CD4-positive, alpha-beta T cell (primary cell): ENCODE results near the gene CYB5D1. TPM values are rescaled to one million over a fixed set of nuclear protein-coding genes. Genes with fewer than 3 reads are reported as not detected.

Source experiments
- ATAC-seq: fragments of 200-7000 bp; cut with Tn5 transposase; one replicate; pipeline ENCODE4 v1.10.0; 2022; ENCODE audit warnings: mild to moderate bottlenecking; ENCODE audit not compliant: poor library complexity
- CTCF ChIA-PET: fragments of 350-600 bp; sonication (Branson Sonifier 250); formaldehyde crosslinking; loops from one replicate; lab custom pipeline; 2021; ENCODE audit warnings: antibody characterized with exemption, inconsistent platforms; lab: Charles Lee
- POLR2A ChIA-PET: fragments of 350-600 bp; sonication (Branson Sonifier 250); formaldehyde crosslinking; loops from one replicate; lab custom pipeline; 2021; ENCODE audit warnings: antibody characterized with exemption, inconsistent platforms; lab: Charles Lee
- DNase-seq, 14 experiments: peaks; one replicate each; pipeline ENCODE4 v3.0.0-alpha.2; 2013 to 2020; ENCODE audit warnings: mixed read lengths in 2 of 14
- H3K27ac ChIP-seq, 2 donors: one replicate each; pipeline versions ENCODE4 v1.5.1 to v1.7.0; 2013; ENCODE audit warnings: low read length in 2 of 2, low read depth in 1 of 2, mild to moderate bottlenecking in 1 of 2
- H3K27me3 ChIP-seq, 2 experiments: 1 replicate in 1 of 2; 2 replicates in 1 of 2; pipeline versions ENCODE4 v1.6.1 to v1.7.0; 2013; ENCODE audit warnings: low read length in 2 of 2, control low read depth in 1 of 2, mild to moderate bottlenecking in 1 of 2, moderate library complexity in 1 of 2; ENCODE audit not compliant: insufficient read depth in 2 of 2, control insufficient read depth in 1 of 2
- H3K36me3 ChIP-seq: one replicate; pipeline ENCODE4 v1.6.1; 2013; ENCODE audit warnings: low read length, control low read depth; ENCODE audit not compliant: insufficient read depth
- H3K4me1 ChIP-seq: one replicate; pipeline ENCODE4 v1.6.1; 2013; ENCODE audit warnings: low read length, control low read depth; ENCODE audit not compliant: insufficient read depth
- H3K4me3 ChIP-seq: one replicate; pipeline ENCODE4 v1.5.1; 2013; ENCODE audit warnings: mild to moderate bottlenecking, low read length, moderate library complexity
- H3K9me3 ChIP-seq, 2 experiments: 1 replicate in 1 of 2; 2 replicates in 1 of 2; pipeline versions ENCODE4 v1.6.1 to v1.7.0; 2013; ENCODE audit warnings: low read length in 2 of 2, mild to moderate bottlenecking in 2 of 2, control low read depth in 1 of 2, moderate library complexity in 1 of 2; ENCODE audit not compliant: control insufficient read depth in 1 of 2, insufficient read depth in 1 of 2
- H3K27ac Mint-ChIP-seq: one replicate; pipeline ENCODE4 v1.8.0; 2020; ENCODE audit warnings: mixed read lengths
- H3K27me3 Mint-ChIP-seq: one replicate; pipeline ENCODE4 v1.8.0; 2021; ENCODE audit warnings: mixed read lengths
- H3K36me3 Mint-ChIP-seq: one replicate; pipeline ENCODE4 v1.8.0; 2021; ENCODE audit warnings: low read depth, mixed read lengths
- H3K4me1 Mint-ChIP-seq: one replicate; pipeline ENCODE4 v1.8.0; 2021; ENCODE audit warnings: low read depth, mixed read lengths
- H3K4me3 Mint-ChIP-seq: one replicate; pipeline ENCODE4 v1.8.0; 2020; ENCODE audit warnings: mild to moderate bottlenecking, mixed read lengths
- H3K9me3 Mint-ChIP-seq: one replicate; pipeline ENCODE4 v1.8.0; 2020; ENCODE audit warnings: mixed read lengths
- intact Hi-C, 2 experiments: fragments of 100-400 bp; cut with DNase I in 1 of 2; cut with micrococcal nuclease in 1 of 2; formaldehyde crosslinking; loops; one replicate each; pipeline versions ENCODE4 v1.15.1 to v1.9.0; 2023 to 2025; cut with DNase I, micrococcal nuclease
- total RNA-seq, 174 experiments: library from RNA in 2 of 174; stranded (reverse) in 2 of 174; gene quantifications; one replicate each; pipeline ENCODE4 v1.2.3 and lab custom pipeline; 2021 to 2026
- TF ChIP-seq, protein P1 (sequence below): fragments of 200-600 bp; IDR thresholded peaks from one replicate; pipeline ENCODE4 v1.8.0; 2022; ENCODE audit warnings: antibody characterized with exemption, mild to moderate bottlenecking

CYB5D1 gene
- total RNA-seq, 2 experiments from 2014 or later: 8.7 TPM

DNA sequence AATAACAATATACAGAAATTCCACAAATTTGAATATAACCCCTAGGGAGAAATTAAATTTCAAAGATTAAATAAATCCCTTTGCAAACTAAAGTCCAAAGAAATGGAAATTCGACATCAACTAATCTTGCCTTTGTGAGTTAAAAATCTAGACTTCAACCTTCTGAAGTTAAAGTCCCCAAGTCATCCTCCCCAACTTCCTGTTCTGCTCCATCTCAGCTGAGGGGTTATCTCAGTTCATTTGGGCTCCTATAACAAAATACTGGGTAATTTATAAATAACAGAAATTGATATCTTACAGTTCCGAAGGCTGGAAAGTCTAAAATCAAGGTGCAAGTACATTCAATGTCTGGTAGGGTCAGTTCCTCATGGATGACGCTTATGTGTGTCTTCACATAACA is 46.6 kb upstream of the CYB5D1 start:
- Histone ChIP-seq H3K4me3 (no peak overlapping the region), H3K27me3 (no peaks in the 10 kb centered on the region), H3K9me3 (no peaks in the 10 kb centered on the region), H3K4me1 (no peaks in the 10 kb centered on the region), H3K36me3 (no peaks in the 10 kb centered on the region), H3K27ac (no peak overlapping the region)
- ATAC-seq (no peak), DNase-seq (no peak)
- H3K4me3 Mint-ChIP-seq: no peak overlapping the region
- peaks cover 11% of the 10 kb centered on the region for H3K27me3 Mint-ChIP-seq
- H3K4me1 Mint-ChIP-seq: peaks cover 10% of the 10 kb centered on the region
- ChIA-PET POLR2A (no interaction called here), CTCF (no interaction called here)
- TF ChIP-seq, protein P1, sequence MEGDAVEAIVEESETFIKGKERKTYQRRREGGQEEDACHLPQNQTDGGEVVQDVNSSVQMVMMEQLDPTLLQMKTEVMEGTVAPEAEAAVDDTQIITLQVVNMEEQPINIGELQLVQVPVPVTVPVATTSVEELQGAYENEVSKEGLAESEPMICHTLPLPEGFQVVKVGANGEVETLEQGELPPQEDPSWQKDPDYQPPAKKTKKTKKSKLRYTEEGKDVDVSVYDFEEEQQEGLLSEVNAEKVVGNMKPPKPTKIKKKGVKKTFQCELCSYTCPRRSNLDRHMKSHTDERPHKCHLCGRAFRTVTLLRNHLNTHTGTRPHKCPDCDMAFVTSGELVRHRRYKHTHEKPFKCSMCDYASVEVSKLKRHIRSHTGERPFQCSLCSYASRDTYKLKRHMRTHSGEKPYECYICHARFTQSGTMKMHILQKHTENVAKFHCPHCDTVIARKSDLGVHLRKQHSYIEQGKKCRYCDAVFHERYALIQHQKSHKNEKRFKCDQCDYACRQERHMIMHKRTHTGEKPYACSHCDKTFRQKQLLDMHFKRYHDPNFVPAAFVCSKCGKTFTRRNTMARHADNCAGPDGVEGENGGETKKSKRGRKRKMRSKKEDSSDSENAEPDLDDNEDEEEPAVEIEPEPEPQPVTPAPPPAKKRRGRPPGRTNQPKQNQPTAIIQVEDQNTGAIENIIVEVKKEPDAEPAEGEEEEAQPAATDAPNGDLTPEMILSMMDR: no peak
- no peaks in the 10 kb centered on the region for H3K36me3 Mint-ChIP-seq
- H3K27ac Mint-ChIP-seq: no peak overlapping the region
- no peaks in the 10 kb centered on the region for H3K9me3 Mint-ChIP-seq
- intact Hi-C loops: loop anchor here in 1 of 2 experiments (10.0 kb wide), 1 partner anchor 66 kb away; no protein-coding TSS in a partner anchor

DNA sequence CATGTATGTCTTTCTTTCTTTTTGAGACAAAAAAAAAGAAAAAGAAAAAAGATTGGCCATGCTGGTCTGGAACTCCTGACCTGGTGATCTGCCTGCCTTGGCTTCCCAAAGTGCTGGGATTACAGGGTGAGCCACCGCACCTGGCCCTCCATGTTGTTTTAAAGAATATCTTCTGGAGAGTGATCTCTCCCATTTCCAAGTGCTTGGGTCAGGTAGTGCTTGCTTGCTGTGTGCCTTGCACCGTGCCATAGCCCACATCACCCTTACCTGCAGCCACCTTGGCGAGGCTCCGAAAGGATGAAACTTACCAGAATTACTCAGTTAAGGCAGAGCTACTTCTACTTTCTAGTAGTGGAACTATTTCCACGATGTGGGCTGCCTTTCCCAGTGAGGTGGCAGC is 42.8 kb upstream of the CYB5D1 start:
- TF ChIP-seq, protein P1: no peak
- Histone ChIP-seq H3K4me1 (no peaks in the 10 kb centered on the region), H3K27me3 (no peaks in the 10 kb centered on the region), H3K27ac (no peak overlapping the region), H3K9me3 (no peaks in the 10 kb centered on the region), H3K4me3 (no peak overlapping the region), H3K36me3 (no peaks in the 10 kb centered on the region)
- ChIA-PET POLR2A (no interaction called here), CTCF (interaction anchor here (1.6 kb wide), 1 partner anchor 187 kb away, joined by 3 read pairs; no protein-coding TSS in a partner anchor)
- no peak for DNase-seq
- Mint-ChIP-seq H3K27ac (no peak overlapping the region), H3K36me3 (no peaks in the 10 kb centered on the region), H3K4me1 (peaks cover 10% of the 10 kb centered on the region), H3K9me3 (no peaks in the 10 kb centered on the region), H3K4me3 (no peak overlapping the region), H3K27me3 (no peaks in the 10 kb centered on the region)
- intact Hi-C loops: loop anchor here in 1 of 2 experiments (10.0 kb wide), 1 partner anchor 70 kb away; no protein-coding TSS in a partner anchor
- no peak for ATAC-seq

DNA sequence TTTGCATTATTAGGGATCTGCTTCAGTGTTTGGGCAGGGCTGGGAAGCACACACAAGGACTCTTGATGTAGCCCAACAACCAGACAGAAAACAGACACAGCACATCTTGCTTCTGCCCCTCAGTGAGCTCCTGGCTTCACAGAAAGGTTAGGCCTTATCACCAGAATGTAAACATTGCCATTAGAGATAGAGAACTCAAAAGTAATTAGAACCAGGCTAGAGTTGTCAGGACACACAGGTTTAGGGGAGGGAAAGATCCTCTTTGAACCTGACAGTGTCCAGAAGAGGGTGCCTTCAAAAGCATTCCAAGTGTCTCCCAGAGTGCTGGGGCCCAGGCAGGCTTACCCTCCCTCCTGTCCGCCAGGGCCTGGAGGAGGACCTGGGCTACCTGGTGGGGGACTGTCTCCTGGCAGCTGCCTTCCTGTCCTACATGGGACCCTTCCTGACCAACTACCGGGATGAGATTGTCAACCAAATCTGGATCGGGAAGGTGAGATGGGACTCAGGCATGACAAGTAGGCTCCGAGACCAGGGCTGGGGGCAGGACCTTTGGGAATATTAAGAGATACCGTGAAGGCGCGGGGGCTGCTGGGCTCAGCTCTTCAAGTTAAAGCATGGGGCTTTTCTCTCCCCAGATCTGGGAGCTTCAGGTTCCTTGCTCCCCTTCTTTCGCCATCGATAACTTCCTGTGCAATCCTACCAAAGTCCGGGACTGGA is 40.7 kb upstream of the CYB5D1 start:
- H3K4me3 Mint-ChIP-seq: no peak overlapping the region
- CTCF ChIA-PET: interaction anchor here (0.9 kb wide), 1 partner anchor 18 kb away, joined by 4 read pairs; no protein-coding TSS in a partner anchor
- no peak for ATAC-seq

More for the DNA sequence above, 40.7 kb upstream of the CYB5D1 start:
- POLR2A ChIA-PET: no interaction called here
- Mint-ChIP-seq H3K27ac (no peak overlapping the region), H3K27me3 (no peaks in the 10 kb centered on the region), H3K9me3 (no peaks in the 10 kb centered on the region), H3K4me1 (no peaks in the 10 kb centered on the region), H3K36me3 (no peaks in the 10 kb centered on the region)
- Histone ChIP-seq H3K9me3 (no peaks in the 10 kb centered on the region), H3K4me3 (no peak overlapping the region), H3K27me3 (no peaks in the 10 kb centered on the region), H3K4me1 (no peaks in the 10 kb centered on the region), H3K36me3 (no peaks in the 10 kb centered on the region), H3K27ac (no peak overlapping the region)
- no peak for DNase-seq
- TF ChIP-seq, protein P1: no peak
- intact Hi-C loops: loop anchor here in 1 of 2 experiments (10.0 kb wide), 1 partner anchor 72 kb away; no protein-coding TSS in a partner anchor
